Tibial nerve (tissue), 4 donors: ENCODE results near the gene AHR.

Experiments used
- CTCF ChIP-seq, 5 experiments: fragments of 200-600 bp in 3 of 5; fragments of 450-650 bp in 2 of 5; sonication (generic) in 3 of 5; IDR thresholded peaks; one replicate each; pipeline ENCODE4 v1.5.1; 2016 to 2019; ENCODE audit warnings: antibody characterized with exemption in 5 of 5, mild to moderate bottlenecking in 3 of 5, moderate library complexity in 2 of 5
- EP300 ChIP-seq, 2 donors: sonication (generic); formaldehyde crosslinking; IDR thresholded peaks; one replicate each; pipeline ENCODE4 v1.6.1; 2017; ENCODE audit warnings: antibody characterized with exemption in 2 of 2, mild to moderate bottlenecking in 1 of 2

- no peak for TF ChIP-seq CTCF (IDR thresholded peaks at IDR 0.05)
- no peak for TF ChIP-seq EP300 (IDR thresholded peaks at IDR 0.05)
Measured at GRCh38 chr7:17256375-17256774, 42.1 kb upstream of the AHR start.
